Hepatocyte (in vitro differentiated cells): Measurements from ENCODE around the gene CC2D2B.

Experiments
- EZH2phosphoT487 ChIP-seq: fragments of 200-600 bp; sonication (generic); IDR thresholded peaks from one replicate; pipeline ENCODE4 v1.6.1; 2018; ENCODE audit warnings: antibody characterized with exemption, mild to moderate bottlenecking, low read depth, moderate library complexity; ENCODE audit not compliant: unreplicated experiment, severe bottlenecking
- TF ChIP-seq, protein P1 (sequence below): fragments of 200-600 bp; sonication (generic); IDR thresholded peaks from 2 replicates; pipeline ENCODE4 v1.5.1; 2016; ENCODE audit warnings: antibody characterized with exemption, mild to moderate bottlenecking; ENCODE audit not compliant: poor library complexity

DNA sequence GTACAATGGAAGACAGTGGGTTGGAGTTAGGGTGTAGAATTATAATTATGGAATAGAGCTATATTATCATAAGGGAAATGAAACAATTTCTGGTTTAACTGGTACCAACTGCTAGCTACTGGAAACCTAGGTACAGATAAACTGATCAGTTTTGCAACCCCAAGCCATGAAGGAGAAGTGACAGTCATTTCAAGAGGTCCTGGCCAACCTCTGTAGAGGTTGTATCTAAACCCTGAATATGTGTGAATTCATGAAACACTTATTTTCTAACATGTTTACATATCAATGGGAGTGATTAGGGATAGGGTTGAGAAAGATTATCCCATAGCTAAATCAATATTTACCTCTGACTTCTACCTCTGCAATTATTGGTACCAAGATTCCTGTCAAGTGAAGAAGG, 29.9 kb upstream of the CC2D2B start:
- TF ChIP-seq, protein P1, sequence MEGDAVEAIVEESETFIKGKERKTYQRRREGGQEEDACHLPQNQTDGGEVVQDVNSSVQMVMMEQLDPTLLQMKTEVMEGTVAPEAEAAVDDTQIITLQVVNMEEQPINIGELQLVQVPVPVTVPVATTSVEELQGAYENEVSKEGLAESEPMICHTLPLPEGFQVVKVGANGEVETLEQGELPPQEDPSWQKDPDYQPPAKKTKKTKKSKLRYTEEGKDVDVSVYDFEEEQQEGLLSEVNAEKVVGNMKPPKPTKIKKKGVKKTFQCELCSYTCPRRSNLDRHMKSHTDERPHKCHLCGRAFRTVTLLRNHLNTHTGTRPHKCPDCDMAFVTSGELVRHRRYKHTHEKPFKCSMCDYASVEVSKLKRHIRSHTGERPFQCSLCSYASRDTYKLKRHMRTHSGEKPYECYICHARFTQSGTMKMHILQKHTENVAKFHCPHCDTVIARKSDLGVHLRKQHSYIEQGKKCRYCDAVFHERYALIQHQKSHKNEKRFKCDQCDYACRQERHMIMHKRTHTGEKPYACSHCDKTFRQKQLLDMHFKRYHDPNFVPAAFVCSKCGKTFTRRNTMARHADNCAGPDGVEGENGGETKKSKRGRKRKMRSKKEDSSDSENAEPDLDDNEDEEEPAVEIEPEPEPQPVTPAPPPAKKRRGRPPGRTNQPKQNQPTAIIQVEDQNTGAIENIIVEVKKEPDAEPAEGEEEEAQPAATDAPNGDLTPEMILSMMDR, result no peak
- no peak for TF ChIP-seq EZH2phosphoT487
